ENCODE data around the gene TPP1. TPM values are rescaled to one million over a fixed set of nuclear protein-coding genes. Genes with fewer than 3 reads are reported as not detected.

The TPP1 gene
- total and polyA plus RNA-seq, 4 donors = 52.8 to 108 (median 86.5) TPM

DNA sequence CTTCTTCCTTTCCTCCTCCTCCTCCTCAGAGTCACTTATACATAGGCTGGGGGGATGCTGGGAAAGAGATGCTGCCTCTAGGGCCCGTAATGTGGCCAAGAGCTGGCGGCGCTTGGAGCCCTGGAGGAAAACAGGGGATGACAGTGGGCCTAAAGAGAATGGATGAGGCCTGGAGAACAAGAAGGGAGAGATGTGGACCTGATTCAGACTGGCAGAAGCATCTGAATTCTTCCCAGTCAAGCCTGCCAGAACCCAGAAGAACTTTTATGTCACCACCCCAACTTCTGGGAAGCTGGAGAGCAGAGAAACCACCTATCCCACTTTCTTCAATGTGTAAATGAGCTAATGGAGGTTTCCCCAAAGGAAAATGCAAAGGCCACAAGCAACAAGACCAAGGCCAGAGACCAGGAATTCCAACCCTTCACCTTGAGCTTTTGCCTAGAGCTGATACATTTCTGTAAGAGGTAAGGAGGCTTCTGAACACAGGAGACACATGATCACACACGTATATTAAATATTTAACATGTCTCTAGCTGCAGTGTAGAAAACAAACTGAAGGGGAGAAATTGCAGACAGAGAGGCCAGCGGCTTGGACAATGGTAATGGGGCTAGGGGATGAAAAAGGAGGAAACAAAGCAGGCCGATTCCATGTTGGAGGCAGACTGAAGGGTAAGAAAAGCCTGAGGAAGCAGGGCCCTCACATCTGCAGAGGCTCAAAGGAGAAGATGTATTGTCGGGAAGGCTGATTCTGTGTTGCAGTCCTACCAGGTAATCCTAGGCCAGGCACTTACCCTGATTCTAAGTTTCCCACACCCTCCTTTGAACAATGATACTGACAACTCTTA, 16.9 kb downstream of the TPP1 start:
- H3K4me1 ChIP-seq (ENCODE audit: control insufficient read depth in 4 of 4, insufficient read depth in 4 of 4, low read length in 3 of 4) = peaks cover 11 to 68% (median 52%) of the 10 kb centered on the region in 4 donors
- peak overlapping the region; percentile 59 to 98 (median 70) for H3K4me3 ChIP-seq (ENCODE audit: low read depth in 1 of 3, low read length in 3 of 3)

More for the DNA sequence above, 16.9 kb downstream of the TPP1 start:
- Histone ChIP-seq H3K9ac (ENCODE audit: low read depth in 1 of 2, low read length in 2 of 2) (peak overlapping the region; percentile 97 to 98), H3K36me3 (ENCODE audit: control insufficient read depth in 4 of 4, insufficient read depth in 3 of 4, low read depth in 1 of 4, low read length in 3 of 4) (peaks cover 0 to 26% (median 16%) of the 10 kb centered on the region in 4 donors), H3K27me3 (ENCODE audit: control insufficient read depth in 4 of 4, insufficient read depth in 4 of 4, low read length in 3 of 4) (no peaks in the 10 kb centered on the region), H3K27ac (ENCODE audit: low read depth in 1 of 2, low read length in 2 of 2) (peak overlapping the region in 1 of 2 donors; percentile 66), H3K9me3 (ENCODE audit: control insufficient read depth in 4 of 4, low read length in 3 of 4) (no peaks in the 10 kb centered on the region)
- WGBS = 59% methylated on average over 7 of the region's 7 CpGs
- DNase-seq (ENCODE audit: low spot score) = peak; percentile 32
- no peak for TF ChIP-seq EGR1 (IDR thresholded peaks at IDR 0.05; ENCODE audit: low read depth in 2 of 2)
- TF ChIP-seq, protein P1, sequence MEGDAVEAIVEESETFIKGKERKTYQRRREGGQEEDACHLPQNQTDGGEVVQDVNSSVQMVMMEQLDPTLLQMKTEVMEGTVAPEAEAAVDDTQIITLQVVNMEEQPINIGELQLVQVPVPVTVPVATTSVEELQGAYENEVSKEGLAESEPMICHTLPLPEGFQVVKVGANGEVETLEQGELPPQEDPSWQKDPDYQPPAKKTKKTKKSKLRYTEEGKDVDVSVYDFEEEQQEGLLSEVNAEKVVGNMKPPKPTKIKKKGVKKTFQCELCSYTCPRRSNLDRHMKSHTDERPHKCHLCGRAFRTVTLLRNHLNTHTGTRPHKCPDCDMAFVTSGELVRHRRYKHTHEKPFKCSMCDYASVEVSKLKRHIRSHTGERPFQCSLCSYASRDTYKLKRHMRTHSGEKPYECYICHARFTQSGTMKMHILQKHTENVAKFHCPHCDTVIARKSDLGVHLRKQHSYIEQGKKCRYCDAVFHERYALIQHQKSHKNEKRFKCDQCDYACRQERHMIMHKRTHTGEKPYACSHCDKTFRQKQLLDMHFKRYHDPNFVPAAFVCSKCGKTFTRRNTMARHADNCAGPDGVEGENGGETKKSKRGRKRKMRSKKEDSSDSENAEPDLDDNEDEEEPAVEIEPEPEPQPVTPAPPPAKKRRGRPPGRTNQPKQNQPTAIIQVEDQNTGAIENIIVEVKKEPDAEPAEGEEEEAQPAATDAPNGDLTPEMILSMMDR (IDR thresholded peaks at IDR 0.05; ENCODE audit: low read depth, low read length, missing input control) = no peak
- no peak for TF ChIP-seq FOXA2 (IDR thresholded peaks at IDR 0.05)
- no peak for TF ChIP-seq HNF4G (IDR thresholded peaks at IDR 0.05)
- TF ChIP-seq, protein P2, sequence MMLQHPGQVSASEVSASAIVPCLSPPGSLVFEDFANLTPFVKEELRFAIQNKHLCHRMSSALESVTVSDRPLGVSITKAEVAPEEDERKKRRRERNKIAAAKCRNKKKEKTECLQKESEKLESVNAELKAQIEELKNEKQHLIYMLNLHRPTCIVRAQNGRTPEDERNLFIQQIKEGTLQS (IDR thresholded peaks at IDR 0.05) = no peak
- no peak for TF ChIP-seq TAF1 (conservative IDR thresholded peaks at IDR 0.05)
- TF ChIP-seq, protein P3, sequence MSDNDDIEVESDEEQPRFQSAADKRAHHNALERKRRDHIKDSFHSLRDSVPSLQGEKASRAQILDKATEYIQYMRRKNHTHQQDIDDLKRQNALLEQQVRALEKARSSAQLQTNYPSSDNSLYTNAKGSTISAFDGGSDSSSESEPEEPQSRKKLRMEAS (IDR thresholded peaks at IDR 0.05) = no peak
- no peak for TF ChIP-seq YY1 (IDR thresholded peaks at IDR 0.05)
- TF ChIP-seq SP1 (IDR thresholded peaks at IDR 0.05) = no peak
- TF ChIP-seq, protein P4, sequence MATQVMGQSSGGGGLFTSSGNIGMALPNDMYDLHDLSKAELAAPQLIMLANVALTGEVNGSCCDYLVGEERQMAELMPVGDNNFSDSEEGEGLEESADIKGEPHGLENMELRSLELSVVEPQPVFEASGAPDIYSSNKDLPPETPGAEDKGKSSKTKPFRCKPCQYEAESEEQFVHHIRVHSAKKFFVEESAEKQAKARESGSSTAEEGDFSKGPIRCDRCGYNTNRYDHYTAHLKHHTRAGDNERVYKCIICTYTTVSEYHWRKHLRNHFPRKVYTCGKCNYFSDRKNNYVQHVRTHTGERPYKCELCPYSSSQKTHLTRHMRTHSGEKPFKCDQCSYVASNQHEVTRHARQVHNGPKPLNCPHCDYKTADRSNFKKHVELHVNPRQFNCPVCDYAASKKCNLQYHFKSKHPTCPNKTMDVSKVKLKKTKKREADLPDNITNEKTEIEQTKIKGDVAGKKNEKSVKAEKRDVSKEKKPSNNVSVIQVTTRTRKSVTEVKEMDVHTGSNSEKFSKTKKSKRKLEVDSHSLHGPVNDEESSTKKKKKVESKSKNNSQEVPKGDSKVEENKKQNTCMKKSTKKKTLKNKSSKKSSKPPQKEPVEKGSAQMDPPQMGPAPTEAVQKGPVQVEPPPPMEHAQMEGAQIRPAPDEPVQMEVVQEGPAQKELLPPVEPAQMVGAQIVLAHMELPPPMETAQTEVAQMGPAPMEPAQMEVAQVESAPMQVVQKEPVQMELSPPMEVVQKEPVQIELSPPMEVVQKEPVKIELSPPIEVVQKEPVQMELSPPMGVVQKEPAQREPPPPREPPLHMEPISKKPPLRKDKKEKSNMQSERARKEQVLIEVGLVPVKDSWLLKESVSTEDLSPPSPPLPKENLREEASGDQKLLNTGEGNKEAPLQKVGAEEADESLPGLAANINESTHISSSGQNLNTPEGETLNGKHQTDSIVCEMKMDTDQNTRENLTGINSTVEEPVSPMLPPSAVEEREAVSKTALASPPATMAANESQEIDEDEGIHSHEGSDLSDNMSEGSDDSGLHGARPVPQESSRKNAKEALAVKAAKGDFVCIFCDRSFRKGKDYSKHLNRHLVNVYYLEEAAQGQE (IDR thresholded peaks at IDR 0.05) = no peak
- TF ChIP-seq RXRA (IDR thresholded peaks at IDR 0.05) = no peak
- TF ChIP-seq JUND (IDR thresholded peaks at IDR 0.05) = no peak
- TF ChIP-seq, protein P5, sequence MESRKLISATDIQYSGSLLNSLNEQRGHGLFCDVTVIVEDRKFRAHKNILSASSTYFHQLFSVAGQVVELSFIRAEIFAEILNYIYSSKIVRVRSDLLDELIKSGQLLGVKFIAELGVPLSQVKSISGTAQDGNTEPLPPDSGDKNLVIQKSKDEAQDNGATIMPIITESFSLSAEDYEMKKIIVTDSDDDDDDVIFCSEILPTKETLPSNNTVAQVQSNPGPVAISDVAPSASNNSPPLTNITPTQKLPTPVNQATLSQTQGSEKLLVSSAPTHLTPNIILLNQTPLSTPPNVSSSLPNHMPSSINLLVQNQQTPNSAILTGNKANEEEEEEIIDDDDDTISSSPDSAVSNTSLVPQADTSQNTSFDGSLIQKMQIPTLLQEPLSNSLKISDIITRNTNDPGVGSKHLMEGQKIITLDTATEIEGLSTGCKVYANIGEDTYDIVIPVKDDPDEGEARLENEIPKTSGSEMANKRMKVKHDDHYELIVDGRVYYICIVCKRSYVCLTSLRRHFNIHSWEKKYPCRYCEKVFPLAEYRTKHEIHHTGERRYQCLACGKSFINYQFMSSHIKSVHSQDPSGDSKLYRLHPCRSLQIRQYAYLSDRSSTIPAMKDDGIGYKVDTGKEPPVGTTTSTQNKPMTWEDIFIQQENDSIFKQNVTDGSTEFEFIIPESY (IDR thresholded peaks at IDR 0.05) = no peak
- TF ChIP-seq HNF4A (conservative IDR thresholded peaks at IDR 0.05) = no peak
- no peak for TF ChIP-seq FOXA1 (IDR thresholded peaks at IDR 0.05)
- no peak for TF ChIP-seq NR2F2 (IDR thresholded peaks at IDR 0.05)
- no peak for TF ChIP-seq GABPA (IDR thresholded peaks at IDR 0.05 in 1 of 2, conservative IDR thresholded peaks at IDR 0.05 in 1 of 2)
- TF ChIP-seq RAD21 (IDR thresholded peaks at IDR 0.05) = no peak

Measured in liver (tissue), 9 donors.